Measurements from ENCODE around the gene SDCCAG8. TPM values are rescaled to one million over a fixed set of nuclear protein-coding genes. Genes with fewer than 3 reads are reported as not detected.

The SDCCAG8 gene
- polyA plus RNA-seq, 1 experiment = 34.1 TPM

- no peak overlapping the region for H3K4me3 ChIP-seq (ENCODE audit: low read depth, low read length)
- POLR2A ChIA-PET = no interaction called here
- no peaks in the 10 kb centered on the region for H3K27me3 ChIP-seq (ENCODE audit: control insufficient read depth, insufficient read depth, low read length)
- no peak for TF ChIP-seq CTCF (IDR thresholded peaks at IDR 0.05; ENCODE audit: low read depth, low read length)
- CTCF ChIA-PET = no interaction called here
- no peak for DNase-seq (ENCODE audit: low read depth, low spot score)
- H3K27ac ChIP-seq (ENCODE audit: low read depth, low read length) = no peak overlapping the region
- no peaks in the 10 kb centered on the region for H3K9me3 ChIP-seq (ENCODE audit: control insufficient read depth, insufficient read depth, low read length)
Measured at GRCh38 chr1:243273506-243273905, 17.7 kb downstream of the SDCCAG8 start.

GRCh38 chr1:243273945-243274344 is 18.1 kb downstream of the SDCCAG8 start:
- H3K4me3 ChIP-seq (ENCODE audit: low read depth, low read length) = no peak overlapping the region
- no peaks in the 10 kb centered on the region for H3K27me3 ChIP-seq (ENCODE audit: control insufficient read depth, insufficient read depth, low read length)
- no peak for DNase-seq (ENCODE audit: low read depth, low spot score)
- no peaks in the 10 kb centered on the region for H3K9me3 ChIP-seq (ENCODE audit: control insufficient read depth, insufficient read depth, low read length)
- ChIA-PET CTCF (no interaction called here), POLR2A (no interaction called here)
- H3K27ac ChIP-seq (ENCODE audit: low read depth, low read length) = no peak overlapping the region
- no peak for TF ChIP-seq CTCF (IDR thresholded peaks at IDR 0.05; ENCODE audit: low read depth, low read length)

- no peak for TF ChIP-seq CTCF (IDR thresholded peaks at IDR 0.05; ENCODE audit: low read depth, low read length)
- Histone ChIP-seq H3K9me3 (ENCODE audit: control insufficient read depth, insufficient read depth, low read length) (no peaks in the 10 kb centered on the region), H3K27ac (ENCODE audit: low read depth, low read length) (no peak overlapping the region), H3K4me3 (ENCODE audit: low read depth, low read length) (no peak overlapping the region), H3K27me3 (ENCODE audit: control insufficient read depth, insufficient read depth, low read length) (no peaks in the 10 kb centered on the region)
- CTCF ChIA-PET = no interaction called here
- POLR2A ChIA-PET = no interaction called here
- no peak for DNase-seq (ENCODE audit: low read depth, low spot score)
Measured at GRCh38 chr1:243275316-243275715, 19.5 kb downstream of the SDCCAG8 start.

- TF ChIP-seq CTCF (IDR thresholded peaks at IDR 0.05; ENCODE audit: low read depth, low read length) = no peak
- no peak for DNase-seq (ENCODE audit: low read depth, low spot score)
- no peaks in the 10 kb centered on the region; the same call in 1 of the 2 replicates for H3K9me3 ChIP-seq (ENCODE audit: control insufficient read depth, insufficient read depth, low read length)
- ChIA-PET POLR2A (no interaction called here), CTCF (no interaction called here)
- H3K27ac ChIP-seq (ENCODE audit: low read depth, low read length) = no peak overlapping the region
- no peaks in the 10 kb centered on the region for H3K27me3 ChIP-seq (ENCODE audit: control insufficient read depth, insufficient read depth, low read length)
- no peak overlapping the region for H3K4me3 ChIP-seq (ENCODE audit: low read depth, low read length)
Measured at GRCh38 chr1:243280571-243281129, 24.8 kb downstream of the SDCCAG8 start.

- no peaks in the 10 kb centered on the region for H3K27me3 ChIP-seq (ENCODE audit: control insufficient read depth, insufficient read depth, low read length)
- no peak overlapping the region for H3K27ac ChIP-seq (ENCODE audit: low read depth, low read length)
- no peak overlapping the region for H3K4me3 ChIP-seq (ENCODE audit: low read depth, low read length)
- CTCF ChIA-PET = no interaction called here
- POLR2A ChIA-PET = no interaction called here
- no peak for DNase-seq (ENCODE audit: low read depth, low spot score)
- no peaks in the 10 kb centered on the region; the same call in 1 of the 2 replicates for H3K9me3 ChIP-seq (ENCODE audit: control insufficient read depth, insufficient read depth, low read length)
- TF ChIP-seq CTCF (IDR thresholded peaks at IDR 0.05; ENCODE audit: low read depth, low read length) = no peak
Measured at GRCh38 chr1:243281672-243282071, 25.8 kb downstream of the SDCCAG8 start.
